ENCODE data around the gene SLC6A11.
A peak's percentile ranks its signal among the peaks of the same experiment; 100 is the strongest.

Gene SLC6A11

DNA sequence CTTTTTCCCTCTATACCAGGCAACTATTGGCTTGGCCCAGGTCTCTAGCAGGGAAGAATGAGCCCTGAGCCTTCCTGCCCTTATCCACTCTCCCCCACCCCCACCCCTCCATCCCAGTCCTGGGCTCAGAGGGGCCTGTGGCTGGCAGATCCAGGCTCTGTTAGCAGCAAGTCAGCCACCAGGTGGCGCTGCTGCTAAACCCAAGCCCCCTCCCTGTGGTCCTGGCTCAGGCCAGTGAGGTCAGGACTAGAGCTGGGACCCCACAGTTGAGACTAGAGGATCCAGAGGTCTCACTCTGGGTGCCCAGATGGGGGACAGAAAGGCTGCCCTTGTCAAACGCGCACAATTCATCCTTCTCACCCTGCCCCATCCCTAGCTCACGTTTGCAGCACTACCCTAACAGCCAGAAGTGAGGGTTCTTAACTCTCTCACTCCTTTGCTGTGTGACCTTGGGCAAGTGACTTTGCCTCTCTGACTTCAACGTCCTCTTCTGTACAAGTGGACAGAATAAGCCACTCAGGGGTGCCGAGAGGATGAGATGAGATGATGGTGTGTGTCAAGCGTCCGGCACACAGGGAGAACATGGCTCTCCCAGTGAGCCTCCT is 129.8 kb downstream of the SLC6A11 start:
- no peak overlapping the region for H3K9ac ChIP-seq (ENCODE audit: low read length)
- no peak overlapping the region for H3K27ac ChIP-seq (ENCODE audit: low read depth, low read length, poor library complexity, severe bottlenecking)
- H2AFZ ChIP-seq (ENCODE audit: low read length), result no peak overlapping the region
- H4K20me1 ChIP-seq (ENCODE audit: insufficient read depth, low read length), result no peaks in the 10 kb centered on the region
- H3K79me2 ChIP-seq (ENCODE audit: insufficient read depth, low read length), result no peaks in the 10 kb centered on the region
- no peaks in the 10 kb centered on the region for H3K4me1 ChIP-seq (ENCODE audit: insufficient read depth, low read length, severe bottlenecking)
- no peaks in the 10 kb centered on the region for H3K27me3 ChIP-seq (ENCODE audit: insufficient read depth, low read length)
- H3K9me2 ChIP-seq (ENCODE audit: low read depth, low read length), result no peaks in the 10 kb centered on the region
- no peaks in the 10 kb centered on the region for H3F3A ChIP-seq (ENCODE audit: insufficient read depth, low read length)
- H3K4me3 ChIP-seq (ENCODE audit: low read depth, low read length, poor library complexity, severe bottlenecking), result no peak overlapping the region
- no peak for TF ChIP-seq EZH2 (IDR thresholded peaks at IDR 0.05; ENCODE audit: borderline replicate concordance, low read length)
- TF ChIP-seq, protein P1, sequence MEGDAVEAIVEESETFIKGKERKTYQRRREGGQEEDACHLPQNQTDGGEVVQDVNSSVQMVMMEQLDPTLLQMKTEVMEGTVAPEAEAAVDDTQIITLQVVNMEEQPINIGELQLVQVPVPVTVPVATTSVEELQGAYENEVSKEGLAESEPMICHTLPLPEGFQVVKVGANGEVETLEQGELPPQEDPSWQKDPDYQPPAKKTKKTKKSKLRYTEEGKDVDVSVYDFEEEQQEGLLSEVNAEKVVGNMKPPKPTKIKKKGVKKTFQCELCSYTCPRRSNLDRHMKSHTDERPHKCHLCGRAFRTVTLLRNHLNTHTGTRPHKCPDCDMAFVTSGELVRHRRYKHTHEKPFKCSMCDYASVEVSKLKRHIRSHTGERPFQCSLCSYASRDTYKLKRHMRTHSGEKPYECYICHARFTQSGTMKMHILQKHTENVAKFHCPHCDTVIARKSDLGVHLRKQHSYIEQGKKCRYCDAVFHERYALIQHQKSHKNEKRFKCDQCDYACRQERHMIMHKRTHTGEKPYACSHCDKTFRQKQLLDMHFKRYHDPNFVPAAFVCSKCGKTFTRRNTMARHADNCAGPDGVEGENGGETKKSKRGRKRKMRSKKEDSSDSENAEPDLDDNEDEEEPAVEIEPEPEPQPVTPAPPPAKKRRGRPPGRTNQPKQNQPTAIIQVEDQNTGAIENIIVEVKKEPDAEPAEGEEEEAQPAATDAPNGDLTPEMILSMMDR (IDR thresholded peaks at IDR 0.05; ENCODE audit: low read length), result peak; percentile 88
- no peaks in the 10 kb centered on the region for H3K36me3 ChIP-seq (ENCODE audit: insufficient read depth, low read length)
- no peaks in the 10 kb centered on the region for H3K9me3 ChIP-seq (ENCODE audit: low read length)
- H3K4me2 ChIP-seq (ENCODE audit: low read length), result no peak overlapping the region

DNA sequence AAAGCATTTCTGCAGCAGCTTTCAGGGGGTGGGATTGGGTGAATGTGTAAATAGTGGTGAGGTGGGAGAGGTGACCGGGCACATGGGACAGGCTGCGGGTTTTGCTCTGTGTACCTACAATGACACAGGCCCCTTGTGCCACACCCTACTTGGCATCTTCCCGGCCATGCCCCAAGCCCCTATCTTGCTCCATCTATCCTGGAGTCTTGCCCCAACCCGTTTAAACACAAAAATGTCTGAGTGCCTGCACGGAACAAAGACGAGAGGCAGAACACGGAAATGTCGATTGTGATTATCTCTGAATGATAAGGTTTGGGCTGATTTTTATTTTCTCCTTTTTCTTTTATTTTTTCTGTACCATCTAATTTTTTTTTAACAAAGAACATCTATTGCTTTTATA is 130.5 kb downstream of the SLC6A11 start:
- H3F3A ChIP-seq (ENCODE audit: insufficient read depth, low read length), result no peaks in the 10 kb centered on the region
- H2AFZ ChIP-seq (ENCODE audit: low read length), result no peak overlapping the region
- TF ChIP-seq, protein P1 (IDR thresholded peaks at IDR 0.05; ENCODE audit: low read length), result no peak
- TF ChIP-seq EZH2 (IDR thresholded peaks at IDR 0.05; ENCODE audit: borderline replicate concordance, low read length), result no peak
- no peak overlapping the region for H3K4me3 ChIP-seq (ENCODE audit: low read depth, low read length, poor library complexity, severe bottlenecking)
- no peaks in the 10 kb centered on the region for H3K79me2 ChIP-seq (ENCODE audit: insufficient read depth, low read length)
- no peaks in the 10 kb centered on the region for H3K9me2 ChIP-seq (ENCODE audit: low read depth, low read length)
- H3K36me3 ChIP-seq (ENCODE audit: insufficient read depth, low read length), result no peaks in the 10 kb centered on the region
- no peaks in the 10 kb centered on the region for H4K20me1 ChIP-seq (ENCODE audit: insufficient read depth, low read length)
- H3K27me3 ChIP-seq (ENCODE audit: insufficient read depth, low read length), result no peaks in the 10 kb centered on the region
- H3K4me1 ChIP-seq (ENCODE audit: insufficient read depth, low read length, severe bottlenecking), result no peaks in the 10 kb centered on the region
- H3K9ac ChIP-seq (ENCODE audit: low read length), result no peak overlapping the region
- no peaks in the 10 kb centered on the region for H3K9me3 ChIP-seq (ENCODE audit: low read length)
- no peak overlapping the region for H3K27ac ChIP-seq (ENCODE audit: low read depth, low read length, poor library complexity, severe bottlenecking)
- H3K4me2 ChIP-seq (ENCODE audit: low read length), result no peak overlapping the region

DNA sequence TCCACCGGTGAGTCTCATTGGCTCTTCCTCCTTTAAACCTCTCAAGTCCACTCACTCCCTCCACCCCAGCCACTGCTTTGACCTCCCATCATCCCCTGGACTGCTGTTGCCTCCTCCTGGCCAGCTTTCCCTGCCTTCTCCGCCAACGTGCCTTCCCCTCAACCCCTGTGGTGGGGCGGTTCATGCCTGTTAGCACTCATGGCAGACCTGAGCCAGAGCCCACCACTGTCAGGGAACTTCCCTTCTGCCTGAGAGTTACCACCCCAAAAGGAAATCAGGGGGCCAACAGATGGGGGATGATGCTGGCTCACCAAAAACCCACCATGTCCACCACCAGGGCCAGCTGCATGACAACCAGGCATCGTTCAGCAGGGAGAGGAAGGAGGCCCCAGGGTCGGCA is 132.3 kb downstream of the SLC6A11 start:
- Histone ChIP-seq H3K27ac (ENCODE audit: low read depth, low read length, poor library complexity, severe bottlenecking) (no peak overlapping the region), H3F3A (ENCODE audit: insufficient read depth, low read length) (no peaks in the 10 kb centered on the region), H3K4me3 (ENCODE audit: low read depth, low read length, poor library complexity, severe bottlenecking) (no peak overlapping the region), H3K9me2 (ENCODE audit: low read depth, low read length) (no peaks in the 10 kb centered on the region), H3K79me2 (ENCODE audit: insufficient read depth, low read length) (no peaks in the 10 kb centered on the region), H3K27me3 (ENCODE audit: insufficient read depth, low read length) (no peaks in the 10 kb centered on the region), H3K9me3 (ENCODE audit: low read length) (no peaks in the 10 kb centered on the region), H3K9ac (ENCODE audit: low read length) (no peak overlapping the region), H3K4me1 (ENCODE audit: insufficient read depth, low read length, severe bottlenecking) (no peaks in the 10 kb centered on the region), H2AFZ (ENCODE audit: low read length) (no peak overlapping the region), H3K36me3 (ENCODE audit: insufficient read depth, low read length) (no peaks in the 10 kb centered on the region), H4K20me1 (ENCODE audit: insufficient read depth, low read length) (no peaks in the 10 kb centered on the region), H3K4me2 (ENCODE audit: low read length) (no peak overlapping the region)
- TF ChIP-seq EZH2 (IDR thresholded peaks at IDR 0.05; ENCODE audit: borderline replicate concordance, low read length), result no peak
- TF ChIP-seq, protein P1 (IDR thresholded peaks at IDR 0.05; ENCODE audit: low read length), result no peak
